ENCODE data around the gene DQX1. TPM values are rescaled to one million over a fixed set of nuclear protein-coding genes. Genes with fewer than 3 reads are reported as not detected.

DQX1 gene
- total RNA-seq, 3 donors from 2014 or later (not counting 1 experiment from before 2014, with no cell fraction given), result 0.21 to 0.43 TPM; not detected in 1

GRCh38 chr2:74572178-74572925 lies 46.3 kb upstream of the DQX1 start:
- no peak overlapping the region for H3K4me3 Mint-ChIP-seq
- Histone ChIP-seq H3K36me3 (ENCODE audit: control insufficient read depth, insufficient read depth, low read length) (no peaks in the 10 kb centered on the region), H3K4me3 (ENCODE audit: low read length) (no peak overlapping the region), H3K27me3 (ENCODE audit: control insufficient read depth, insufficient read depth, low read length) (no peaks in the 10 kb centered on the region), H3K4me1 (ENCODE audit: control insufficient read depth, insufficient read depth, low read length) (no peaks in the 10 kb centered on the region), H3K9me3 (ENCODE audit: control insufficient read depth, insufficient read depth, low read length) (no peaks in the 10 kb centered on the region), H3K27ac (ENCODE audit: low read length) (no peak overlapping the region)
- no peaks in the 10 kb centered on the region for H3K36me3 Mint-ChIP-seq
- TF ChIP-seq, protein P1, sequence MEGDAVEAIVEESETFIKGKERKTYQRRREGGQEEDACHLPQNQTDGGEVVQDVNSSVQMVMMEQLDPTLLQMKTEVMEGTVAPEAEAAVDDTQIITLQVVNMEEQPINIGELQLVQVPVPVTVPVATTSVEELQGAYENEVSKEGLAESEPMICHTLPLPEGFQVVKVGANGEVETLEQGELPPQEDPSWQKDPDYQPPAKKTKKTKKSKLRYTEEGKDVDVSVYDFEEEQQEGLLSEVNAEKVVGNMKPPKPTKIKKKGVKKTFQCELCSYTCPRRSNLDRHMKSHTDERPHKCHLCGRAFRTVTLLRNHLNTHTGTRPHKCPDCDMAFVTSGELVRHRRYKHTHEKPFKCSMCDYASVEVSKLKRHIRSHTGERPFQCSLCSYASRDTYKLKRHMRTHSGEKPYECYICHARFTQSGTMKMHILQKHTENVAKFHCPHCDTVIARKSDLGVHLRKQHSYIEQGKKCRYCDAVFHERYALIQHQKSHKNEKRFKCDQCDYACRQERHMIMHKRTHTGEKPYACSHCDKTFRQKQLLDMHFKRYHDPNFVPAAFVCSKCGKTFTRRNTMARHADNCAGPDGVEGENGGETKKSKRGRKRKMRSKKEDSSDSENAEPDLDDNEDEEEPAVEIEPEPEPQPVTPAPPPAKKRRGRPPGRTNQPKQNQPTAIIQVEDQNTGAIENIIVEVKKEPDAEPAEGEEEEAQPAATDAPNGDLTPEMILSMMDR (IDR thresholded peaks at IDR 0.05), result no peak
- peaks cover 13 to 15% of the 10 kb centered on the region in 2 donors for H3K4me1 Mint-ChIP-seq
- no peak overlapping the region for H3K27ac Mint-ChIP-seq
- intact Hi-C loops (cut with micrococcal nuclease), result no loop called here
- H3K9me3 Mint-ChIP-seq, result no peaks in the 10 kb centered on the region
- H3K27me3 Mint-ChIP-seq (ENCODE audit: low read depth in 2 of 2), result peaks cover 18% of the 10 kb centered on the region in 2 donors
- ATAC-seq (no peak), DNase-seq (no peak)
- WGBS (ENCODE audit: insufficient coverage), result 87% methylated on average over 3 of the region's 3 CpGs

- Mint-ChIP-seq H3K27me3 (ENCODE audit: low read depth in 2 of 2) (peaks cover 14 to 15% of the 10 kb centered on the region in 2 donors), H3K4me1 (peaks cover 13 to 15% of the 10 kb centered on the region in 2 donors)
These were observed 45.0 kb upstream of the DQX1 start for GRCh38 chr2:74571058-74571457.

DNA sequence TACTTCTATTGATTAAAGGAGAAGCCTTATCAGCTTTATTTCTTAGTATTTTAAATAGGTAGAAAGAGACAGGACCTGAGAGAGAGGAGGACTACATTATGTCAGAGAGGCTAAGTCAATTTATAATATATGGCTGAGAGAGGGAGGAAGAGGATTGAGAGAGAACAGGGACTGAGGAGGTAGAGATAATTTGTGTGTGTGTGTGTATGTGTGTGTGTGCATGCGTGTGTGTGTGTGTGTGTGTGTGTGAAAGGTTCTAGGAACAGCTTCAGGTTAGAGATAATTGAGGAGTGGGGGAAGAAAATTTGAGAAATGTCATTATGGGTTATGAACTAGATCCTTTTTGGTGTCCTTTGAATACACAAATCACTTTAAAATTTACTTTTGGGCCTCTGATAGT lies 43.7 kb upstream of the DQX1 start:
- H3K27ac Mint-ChIP-seq, result no peak overlapping the region
- TF ChIP-seq, protein P1 (IDR thresholded peaks at IDR 0.05), result no peak
- Histone ChIP-seq H3K9me3 (ENCODE audit: control insufficient read depth, insufficient read depth, low read length) (no peaks in the 10 kb centered on the region), H3K4me3 (ENCODE audit: low read length) (no peak overlapping the region), H3K4me1 (ENCODE audit: control insufficient read depth, insufficient read depth, low read length) (no peaks in the 10 kb centered on the region), H3K27ac (ENCODE audit: low read length) (no peak overlapping the region), H3K27me3 (ENCODE audit: control insufficient read depth, insufficient read depth, low read length) (no peaks in the 10 kb centered on the region), H3K36me3 (ENCODE audit: control insufficient read depth, insufficient read depth, low read length) (no peaks in the 10 kb centered on the region)
- WGBS (ENCODE audit: insufficient coverage), result 100% methylated on average over 1 of the region's 1 CpG
- intact Hi-C loops (cut with micrococcal nuclease), result no loop called here
- H3K27me3 Mint-ChIP-seq (ENCODE audit: low read depth in 2 of 2), result peaks cover 18 to 20% of the 10 kb centered on the region in 2 donors
- no peaks in the 10 kb centered on the region for H3K36me3 Mint-ChIP-seq
- no peaks in the 10 kb centered on the region for H3K9me3 Mint-ChIP-seq
- peaks cover 11 to 13% of the 10 kb centered on the region in 2 donors for H3K4me1 Mint-ChIP-seq
- ATAC-seq (no peak), DNase-seq (no peak)
- H3K4me3 Mint-ChIP-seq, result no peak overlapping the region

More at GRCh38 chr2:74571058-74571457, 45.0 kb upstream of the DQX1 start:
- H3K27ac ChIP-seq (ENCODE audit: low read length), result no peak overlapping the region
- no peaks in the 10 kb centered on the region for H3K9me3 Mint-ChIP-seq
- 47% methylated on average over 1 of the region's 1 CpG for WGBS (ENCODE audit: insufficient coverage)
- H3K27ac Mint-ChIP-seq, result no peak overlapping the region
- ATAC-seq, result no peak
- H3K36me3 Mint-ChIP-seq, result no peaks in the 10 kb centered on the region
- no peak for DNase-seq
- H3K4me3 ChIP-seq (ENCODE audit: low read length), result no peak overlapping the region
- no peaks in the 10 kb centered on the region for H3K9me3 ChIP-seq (ENCODE audit: control insufficient read depth, insufficient read depth, low read length)
- H3K4me3 Mint-ChIP-seq, result no peak overlapping the region
- no peaks in the 10 kb centered on the region for H3K4me1 ChIP-seq (ENCODE audit: control insufficient read depth, insufficient read depth, low read length)
- H3K36me3 ChIP-seq (ENCODE audit: control insufficient read depth, insufficient read depth, low read length), result no peaks in the 10 kb centered on the region
- no peaks in the 10 kb centered on the region for H3K27me3 ChIP-seq (ENCODE audit: control insufficient read depth, insufficient read depth, low read length)
- intact Hi-C loops (cut with micrococcal nuclease), result no loop called here
- TF ChIP-seq, protein P1 (IDR thresholded peaks at IDR 0.05), result no peak

- Histone ChIP-seq H3K36me3 (ENCODE audit: control insufficient read depth, insufficient read depth, low read length) (no peaks in the 10 kb centered on the region), H3K4me1 (ENCODE audit: control insufficient read depth, insufficient read depth, low read length) (no peaks in the 10 kb centered on the region), H3K27me3 (ENCODE audit: control insufficient read depth, insufficient read depth, low read length) (no peaks in the 10 kb centered on the region), H3K4me3 (ENCODE audit: low read length) (no peak overlapping the region), H3K9me3 (ENCODE audit: control insufficient read depth, insufficient read depth, low read length) (no peaks in the 10 kb centered on the region), H3K27ac (ENCODE audit: low read length) (no peak overlapping the region)
- no peaks in the 10 kb centered on the region for H3K9me3 Mint-ChIP-seq
- peaks cover 25 to 30% of the 10 kb centered on the region in 2 donors for H3K27me3 Mint-ChIP-seq (ENCODE audit: low read depth in 2 of 2)
- no peaks in the 10 kb centered on the region for H3K4me1 Mint-ChIP-seq
- H3K36me3 Mint-ChIP-seq, result no peaks in the 10 kb centered on the region
- no peak for DNase-seq
- no peak for ATAC-seq
- H3K4me3 Mint-ChIP-seq, result no peak overlapping the region
- intact Hi-C loops (cut with micrococcal nuclease), result no loop called here
- 94% methylated on average over 5 of the region's 5 CpGs for WGBS (ENCODE audit: insufficient coverage)
- H3K27ac Mint-ChIP-seq, result no peak overlapping the region
- TF ChIP-seq, protein P1 (IDR thresholded peaks at IDR 0.05), result no peak
These were observed 41.9 kb upstream of the DQX1 start for GRCh38 chr2:74567881-74568280.
